HG03196 (cell line): ENCODE results near the gene CLIC3.

Source experiments
- ATAC-seq: cut with Tn5 transposase; IDR thresholded peaks from one replicate; pipeline ENCODE4 v1.9.1; 2021; ENCODE audit not compliant: unreplicated experiment

Gene CLIC3

DNA sequence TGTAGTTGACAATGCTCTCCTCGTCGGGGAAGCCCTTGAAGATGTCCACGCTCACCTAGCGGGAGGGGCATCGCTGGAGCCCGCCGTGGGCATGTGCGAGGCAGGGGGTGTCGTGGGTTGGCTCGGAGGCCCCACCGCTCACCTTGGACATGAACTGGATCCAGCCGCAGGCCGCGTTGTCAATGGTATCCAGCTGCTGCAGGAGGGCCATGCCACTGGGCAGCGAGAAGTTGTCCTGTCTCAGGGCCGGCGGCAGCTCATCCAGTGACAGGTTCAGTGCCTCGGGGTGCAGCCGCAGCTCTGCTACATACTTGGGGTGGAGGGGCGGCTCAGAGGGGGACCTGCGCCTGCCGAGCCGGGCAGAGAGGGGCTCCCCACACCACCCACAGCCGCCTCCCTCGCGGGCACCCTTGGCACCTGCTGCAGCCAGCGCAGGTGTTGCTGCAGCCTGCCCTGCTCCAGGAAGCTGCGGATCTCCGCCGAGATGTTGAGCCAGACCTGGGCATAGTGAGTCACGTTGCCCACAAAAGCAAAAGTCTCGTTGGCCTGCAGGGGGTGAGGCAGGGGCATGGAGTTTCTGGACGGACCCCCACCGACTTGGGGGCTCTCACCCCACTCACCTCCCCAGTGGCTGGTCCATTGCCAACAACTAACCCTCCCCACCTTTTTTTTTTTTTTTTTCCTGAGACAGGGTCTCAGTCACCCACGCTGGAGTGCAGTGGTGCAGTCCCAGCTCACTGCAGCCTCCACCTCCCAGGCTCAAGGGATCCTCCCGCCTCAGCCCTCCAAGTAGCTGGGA lies 22.6 kb upstream of the CLIC3 start:
- ATAC-seq: no peak

DNA sequence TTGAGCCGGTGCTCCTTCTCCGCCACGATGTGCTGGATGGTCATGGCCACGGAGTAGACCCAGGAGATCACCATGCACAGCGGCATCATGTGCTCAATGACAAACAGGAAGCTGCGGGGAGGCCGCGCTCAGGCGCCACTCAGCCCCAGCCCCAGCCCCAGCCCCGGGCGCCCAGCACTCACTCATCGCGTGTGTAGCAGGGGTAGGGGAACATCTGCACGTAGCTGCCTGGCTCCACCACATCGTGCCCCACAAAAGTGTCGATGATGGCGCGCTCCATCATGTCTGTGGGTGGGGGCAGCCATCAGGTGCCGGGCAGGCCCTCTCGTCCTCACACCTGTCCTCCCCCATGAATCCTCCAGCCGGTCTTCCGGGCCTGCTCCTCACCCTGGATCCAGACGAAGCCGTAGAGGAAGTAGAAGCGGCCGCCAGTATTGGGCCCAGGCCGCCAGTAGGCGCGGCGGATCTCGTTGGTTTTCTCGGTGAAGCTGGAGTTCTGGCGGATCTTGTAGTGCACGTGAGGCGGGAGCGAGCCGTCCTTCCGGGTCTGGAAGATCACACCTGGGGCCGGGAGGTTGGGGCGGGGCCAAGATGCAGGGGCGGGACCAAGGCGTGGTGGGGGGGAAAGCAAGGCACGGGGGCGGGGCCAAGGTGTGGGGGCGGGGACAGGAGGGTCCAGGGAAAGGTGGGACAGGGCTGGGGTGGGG lies 21.6 kb upstream of the CLIC3 start:
- no peak for ATAC-seq

DNA sequence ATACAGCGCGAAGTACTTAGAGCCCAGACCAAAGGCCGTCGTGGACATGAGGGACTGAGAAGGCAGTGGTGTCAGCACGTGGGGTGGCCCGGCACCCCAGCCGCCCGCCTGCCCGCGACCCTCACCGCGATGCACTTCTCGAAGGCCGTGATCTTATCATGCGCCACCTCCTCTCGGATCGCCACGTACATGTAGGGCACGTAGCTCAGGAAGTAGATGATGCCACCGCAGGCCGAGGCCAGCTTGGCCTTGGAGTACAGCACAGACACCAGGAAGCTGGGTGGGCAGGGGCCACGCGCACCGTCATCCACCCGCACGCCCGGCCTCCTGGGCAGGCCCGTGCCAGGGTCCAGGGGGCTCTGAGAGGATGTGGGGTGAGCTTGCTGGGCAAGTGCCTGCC lies 20.7 kb upstream of the CLIC3 start:
- no peak for ATAC-seq

DNA sequence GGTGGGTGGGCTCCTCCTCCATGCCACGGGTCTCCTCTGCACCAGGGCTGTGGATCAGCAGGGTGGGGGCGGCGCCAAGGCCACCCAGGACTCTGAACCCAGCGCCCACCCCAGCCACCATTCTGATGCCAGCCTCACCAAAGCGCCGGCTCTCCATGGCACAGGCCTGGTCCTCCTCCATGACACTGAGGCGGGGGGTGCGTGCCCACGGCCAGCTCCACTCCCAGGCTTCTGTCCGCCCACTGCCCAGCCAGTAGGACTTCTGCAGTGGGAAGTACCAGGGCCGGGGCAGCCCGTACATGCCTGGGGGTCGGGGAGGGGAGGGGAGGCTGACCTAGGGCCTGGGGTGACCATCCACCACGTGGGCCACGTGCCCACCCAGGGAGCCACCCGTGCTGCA lies 20.1 kb upstream of the CLIC3 start:
- no peak for ATAC-seq

DNA sequence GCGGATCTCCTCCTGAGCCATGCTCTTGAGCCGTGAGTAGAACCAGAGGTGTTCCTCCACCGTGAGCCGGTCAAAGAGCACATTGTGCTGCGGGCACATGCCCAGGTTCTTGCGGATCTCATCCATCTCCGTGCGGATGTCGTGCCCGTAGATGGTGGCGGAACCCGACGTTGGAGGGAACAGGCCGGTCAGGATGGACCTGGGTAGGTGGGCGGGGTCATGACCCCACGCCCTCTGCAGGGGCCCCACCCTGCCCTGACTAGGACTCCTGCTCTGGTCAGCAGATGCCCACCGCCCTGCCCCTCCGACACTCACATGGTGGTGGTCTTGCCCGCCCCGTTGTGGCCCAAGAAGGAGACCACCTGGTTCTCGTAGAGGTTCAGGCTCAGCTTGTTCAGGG lies 19.6 kb upstream of the CLIC3 start:
- ATAC-seq: no peak

DNA sequence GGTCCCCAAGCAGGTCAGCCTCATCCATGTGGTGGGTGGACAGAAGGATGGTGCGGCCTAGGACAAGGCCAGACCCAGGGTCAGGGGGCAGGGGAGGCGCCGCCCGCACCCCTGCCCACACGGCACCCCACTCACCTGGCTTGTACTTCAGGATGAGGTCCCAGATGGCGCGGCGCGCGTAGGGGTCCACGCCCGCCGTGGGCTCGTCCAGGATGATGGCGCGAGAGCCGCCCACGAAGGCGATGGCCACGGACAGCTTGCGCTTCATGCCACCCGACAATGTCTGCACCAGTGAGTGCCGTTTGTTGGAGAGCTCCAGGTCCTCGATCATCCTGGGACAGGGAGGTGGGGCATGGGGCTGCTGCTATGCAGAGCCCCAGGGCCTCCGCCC lies 19.2 kb upstream of the CLIC3 start:
- no peak for ATAC-seq

DNA sequence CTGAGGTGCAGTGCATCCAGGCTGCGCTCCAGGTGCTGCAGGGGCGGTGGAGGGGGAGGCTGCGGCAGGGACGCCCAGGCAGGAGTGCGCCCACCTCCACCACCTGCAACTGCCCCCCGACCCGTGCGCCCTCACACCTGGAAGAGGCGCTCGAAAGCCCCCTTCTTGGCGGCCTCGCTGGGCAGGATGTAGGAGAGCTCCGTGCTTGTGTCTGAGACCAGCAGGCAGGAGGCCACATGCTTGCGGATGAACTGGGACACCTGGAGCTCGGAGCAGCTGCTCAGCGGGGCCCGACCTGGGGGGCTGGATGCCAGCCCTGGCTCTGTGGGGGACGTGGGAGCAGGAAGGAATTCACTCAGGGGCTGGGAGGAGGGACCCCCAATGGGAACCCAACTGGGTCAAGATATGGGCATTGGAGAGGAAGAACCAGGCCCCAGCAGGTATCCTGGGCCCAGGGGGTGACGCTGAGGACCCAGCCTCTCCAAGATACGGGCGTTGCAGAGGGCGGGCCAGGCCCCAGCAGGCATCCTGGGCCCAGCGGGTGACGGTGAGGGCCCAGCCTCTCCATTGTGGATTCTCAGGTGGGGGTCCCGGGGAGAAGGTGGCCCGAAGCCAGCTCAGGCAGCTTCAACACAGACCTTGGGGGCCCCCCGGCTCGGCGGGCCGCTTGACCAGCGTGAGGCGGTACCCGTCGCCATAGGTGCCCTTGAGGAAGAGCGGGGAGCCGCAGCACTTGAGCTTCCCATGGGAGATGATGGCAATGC lies 18.6 kb upstream of the CLIC3 start:
- ATAC-seq: no peak

DNA sequence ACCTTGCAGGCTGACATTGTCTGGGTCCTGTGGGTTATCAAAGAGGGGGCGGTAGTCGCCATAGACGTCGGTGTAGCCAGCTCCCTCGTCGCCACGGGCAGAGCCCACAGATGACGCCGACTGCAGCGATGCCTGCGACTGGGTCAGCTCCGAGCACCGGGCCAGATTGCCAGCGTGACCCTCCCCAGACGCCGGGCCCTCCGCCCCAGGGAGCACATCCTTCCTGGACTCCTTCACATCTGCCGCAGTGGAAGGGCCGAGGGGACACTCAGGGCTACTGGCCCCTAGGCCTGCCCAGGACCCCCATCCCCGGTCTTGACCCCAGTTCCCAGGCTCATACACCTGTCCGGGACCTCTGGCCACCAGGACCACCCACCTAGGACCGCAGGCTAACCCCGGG lies 17.8 kb upstream of the CLIC3 start:
- no peak for ATAC-seq

DNA sequence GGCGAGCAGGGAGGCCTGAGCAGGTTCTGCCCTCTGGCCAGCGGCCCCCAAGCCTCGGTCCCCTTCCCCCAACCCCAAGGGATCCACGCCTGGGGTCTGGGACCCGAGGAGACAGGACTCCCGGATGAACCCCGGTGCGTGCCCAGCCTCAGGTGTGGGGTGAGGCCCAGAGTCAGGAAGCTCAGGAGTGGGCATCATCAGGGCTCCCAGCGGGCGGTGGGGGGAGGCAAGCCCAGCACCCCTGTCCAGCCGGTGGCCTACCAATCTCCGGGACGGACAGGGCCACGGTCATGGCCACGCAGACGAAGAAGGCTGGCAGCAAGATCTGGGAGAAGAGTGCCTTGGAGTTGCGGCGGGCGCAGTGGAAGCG lies 17.2 kb upstream of the CLIC3 start:
- ATAC-seq: no peak

DNA sequence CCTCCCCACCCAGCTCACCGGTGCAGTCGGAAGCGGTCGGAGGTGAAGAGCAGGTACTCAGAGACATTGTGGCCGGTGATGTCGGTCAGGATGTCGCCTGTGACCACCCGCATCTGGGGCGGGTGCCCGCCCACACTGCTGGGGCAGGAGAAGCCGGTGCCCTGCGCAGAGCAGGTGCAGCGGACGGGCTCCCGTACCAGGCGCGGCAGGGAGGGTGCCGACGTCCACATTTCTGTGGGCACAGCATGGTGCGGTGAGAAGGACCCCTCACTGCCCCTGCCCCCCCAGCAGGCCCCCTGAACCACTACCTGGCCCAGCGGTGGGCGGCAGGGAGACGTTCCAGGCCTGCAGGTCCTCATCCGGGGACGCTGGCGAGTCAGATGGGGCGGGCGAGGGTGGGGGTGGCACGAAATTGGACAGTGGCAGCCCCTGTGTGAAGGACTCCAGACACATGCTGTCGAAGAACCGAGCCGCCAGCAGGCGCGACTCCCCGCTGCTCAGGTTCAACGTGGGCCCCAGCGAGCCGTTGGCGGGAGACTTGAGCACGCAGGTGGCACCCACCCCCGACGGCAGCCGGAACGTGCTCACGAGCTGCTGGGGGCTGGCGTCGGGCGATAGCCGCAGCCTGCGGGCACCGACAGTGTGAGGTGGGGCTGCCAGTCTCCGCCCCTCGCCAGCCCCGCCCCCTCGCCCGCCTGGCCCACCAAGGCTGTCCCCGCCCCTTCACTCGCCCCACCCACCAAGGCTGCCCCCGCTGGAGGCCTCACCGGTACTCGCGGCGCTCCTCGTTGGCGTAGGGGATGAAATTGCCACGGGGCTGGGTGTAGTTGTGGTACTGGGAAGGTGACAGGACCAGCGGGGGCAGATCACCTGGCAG lies 16.6 kb upstream of the CLIC3 start:
- no peak for ATAC-seq

DNA sequence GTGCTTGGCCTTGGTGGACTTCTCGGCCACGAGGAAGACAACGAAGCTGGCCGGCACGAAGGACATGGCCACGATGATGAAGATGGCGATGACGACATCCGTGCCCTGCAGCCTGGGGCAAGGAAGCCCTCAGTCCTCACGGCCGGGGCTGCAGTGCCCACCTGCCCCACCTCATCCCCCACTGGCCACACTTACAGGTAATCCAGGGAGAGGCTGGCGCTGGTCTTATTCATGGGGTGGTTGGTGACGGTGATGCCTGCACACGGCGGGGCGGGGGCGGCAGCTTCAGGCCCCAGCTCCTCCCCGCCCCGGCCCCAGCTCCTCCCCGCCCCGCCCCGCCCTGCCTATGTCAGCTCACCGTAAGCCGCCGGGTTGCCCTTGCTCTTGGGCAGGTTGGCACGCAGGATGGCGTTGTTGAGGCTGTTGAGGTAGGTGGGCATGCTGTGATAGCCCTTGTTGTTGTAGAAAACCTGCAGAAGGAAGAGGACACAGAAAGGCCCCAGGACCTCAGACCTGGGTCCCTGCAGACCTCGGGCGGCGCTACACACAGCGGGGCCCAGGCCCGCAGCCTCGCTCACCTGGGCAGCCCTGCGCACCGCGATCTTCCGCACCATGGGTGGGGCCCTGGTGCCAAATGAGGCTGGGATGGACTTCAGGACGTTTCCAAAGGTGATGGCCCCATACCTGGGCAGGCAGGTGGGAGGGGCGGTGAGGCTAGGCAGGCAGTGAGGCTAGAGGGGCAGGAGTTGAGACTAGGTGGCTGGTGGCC lies 15.7 kb upstream of the CLIC3 start:
- no peak for ATAC-seq

DNA sequence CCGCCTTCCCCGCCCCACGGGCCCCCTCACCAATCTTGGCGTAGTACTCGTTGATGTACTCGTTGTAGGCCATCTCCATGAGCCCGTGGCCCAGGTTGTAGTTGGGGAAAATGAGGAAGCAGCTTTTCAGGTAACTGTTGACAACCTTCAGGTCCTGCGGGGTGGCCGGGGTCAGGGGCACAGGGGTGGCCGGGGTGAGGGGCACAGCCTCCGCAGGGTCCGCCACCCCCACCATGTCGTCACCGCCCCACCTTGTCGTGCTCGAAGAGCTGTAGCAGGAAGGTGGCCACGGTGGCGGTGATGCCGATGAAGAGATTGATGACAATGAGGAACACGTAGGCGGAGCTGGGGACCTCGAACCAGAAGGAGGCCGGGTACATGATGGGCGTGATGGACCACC lies 14.8 kb upstream of the CLIC3 start:
- no peak for ATAC-seq

DNA sequence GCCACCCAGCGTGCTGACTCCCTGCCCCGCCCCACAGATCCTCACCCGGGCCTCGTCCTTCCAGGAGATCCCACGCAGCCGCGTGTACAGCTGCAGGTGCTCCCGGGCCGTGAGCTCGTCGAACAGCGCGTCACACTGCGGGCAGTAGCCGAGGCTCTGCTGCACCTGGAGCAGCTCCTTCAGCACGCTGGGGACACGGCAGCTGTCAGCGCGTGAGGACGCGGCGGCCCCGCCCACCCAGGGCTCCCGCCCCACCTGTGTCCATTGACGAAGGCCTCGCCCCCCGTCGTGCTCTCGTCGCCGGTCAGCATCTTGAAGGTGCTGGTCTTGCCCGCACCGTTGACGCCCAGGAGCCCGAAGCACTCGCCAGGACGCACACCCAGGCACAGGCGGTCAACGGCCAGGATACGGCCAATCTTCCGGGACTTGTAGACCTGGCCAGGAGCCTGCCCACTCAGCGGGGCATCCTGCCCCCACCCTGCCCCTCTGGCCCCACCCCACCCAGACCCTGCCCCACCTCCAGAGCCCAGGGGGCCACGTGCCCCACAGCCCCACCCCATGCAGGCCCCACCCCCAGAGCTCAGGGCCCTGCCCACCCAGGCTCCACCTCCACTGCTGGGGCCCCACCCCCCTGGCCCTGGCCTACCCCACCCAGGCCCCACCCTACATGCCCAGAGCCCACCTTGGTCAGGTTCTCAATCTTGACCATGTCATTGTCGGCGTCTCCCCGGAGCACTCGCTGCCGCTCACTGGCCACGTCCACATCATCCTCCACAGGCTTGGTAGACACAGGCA lies 13.8 kb upstream of the CLIC3 start:
- ATAC-seq: no peak

DNA sequence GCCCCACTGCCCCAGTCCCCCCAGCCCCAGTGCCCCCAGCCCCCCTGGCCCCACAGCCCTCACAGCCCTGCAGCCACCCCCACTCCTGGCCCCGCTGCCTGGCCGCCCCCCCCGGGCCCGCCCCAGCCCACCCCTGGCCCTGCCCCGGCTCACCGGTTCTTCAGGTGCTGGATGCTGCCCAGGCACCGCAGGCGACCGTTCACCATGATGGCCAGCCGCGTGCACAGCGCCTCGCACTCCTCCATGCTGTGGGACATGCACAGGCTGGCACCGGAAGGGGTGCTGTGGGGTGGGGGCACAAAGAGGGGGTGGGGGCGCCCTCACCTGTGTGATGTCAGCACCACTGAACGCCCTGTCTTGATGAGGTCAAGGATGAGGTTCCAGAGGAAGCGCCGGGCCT lies 12.8 kb upstream of the CLIC3 start:
- no peak for ATAC-seq

DNA sequence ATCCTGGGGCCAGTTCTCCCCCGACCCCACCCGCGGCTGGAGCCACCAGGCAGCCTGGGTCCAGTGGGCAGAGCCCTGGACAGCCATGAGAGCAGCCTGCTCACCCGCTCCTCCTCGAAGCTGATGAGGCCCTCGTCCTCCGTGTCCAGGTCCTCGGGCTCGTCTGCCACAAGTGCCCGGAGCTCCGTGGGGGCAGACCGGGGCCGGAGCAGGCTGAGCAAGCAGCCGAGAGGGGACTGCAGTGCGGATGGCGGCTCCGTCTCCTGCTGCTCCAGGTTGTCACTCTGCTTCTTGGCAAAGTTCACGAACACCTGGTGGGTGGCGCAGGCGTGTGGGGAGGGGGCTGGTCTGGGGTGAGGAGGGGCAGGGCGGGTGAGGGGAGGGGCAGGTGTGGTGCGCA lies 11.9 kb upstream of the CLIC3 start:
- no peak for ATAC-seq

DNA sequence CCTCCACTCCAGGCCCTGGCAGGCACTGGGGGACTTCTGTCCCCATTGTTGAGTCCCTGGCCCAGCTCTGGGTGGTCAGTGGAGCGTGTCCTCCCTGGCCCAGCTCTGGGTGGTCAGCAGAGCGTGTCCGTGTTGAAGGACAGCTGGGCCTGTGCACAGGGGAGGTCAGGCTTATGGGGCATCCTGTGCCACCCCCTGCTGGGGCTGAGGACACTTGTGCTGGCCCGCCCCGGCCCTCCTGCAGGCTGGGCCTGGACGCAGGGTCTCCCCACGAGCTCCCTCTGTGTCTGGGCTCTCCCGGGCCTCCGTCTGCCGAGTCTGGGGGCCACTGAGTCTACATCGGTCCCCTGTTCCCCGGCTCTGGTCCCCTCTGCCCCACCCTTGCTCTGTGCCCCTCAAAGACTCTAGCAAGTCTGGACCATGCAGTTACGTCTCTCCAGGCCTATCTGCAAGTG lies 11.5 kb upstream of the CLIC3 start:
- ATAC-seq: no peak

DNA sequence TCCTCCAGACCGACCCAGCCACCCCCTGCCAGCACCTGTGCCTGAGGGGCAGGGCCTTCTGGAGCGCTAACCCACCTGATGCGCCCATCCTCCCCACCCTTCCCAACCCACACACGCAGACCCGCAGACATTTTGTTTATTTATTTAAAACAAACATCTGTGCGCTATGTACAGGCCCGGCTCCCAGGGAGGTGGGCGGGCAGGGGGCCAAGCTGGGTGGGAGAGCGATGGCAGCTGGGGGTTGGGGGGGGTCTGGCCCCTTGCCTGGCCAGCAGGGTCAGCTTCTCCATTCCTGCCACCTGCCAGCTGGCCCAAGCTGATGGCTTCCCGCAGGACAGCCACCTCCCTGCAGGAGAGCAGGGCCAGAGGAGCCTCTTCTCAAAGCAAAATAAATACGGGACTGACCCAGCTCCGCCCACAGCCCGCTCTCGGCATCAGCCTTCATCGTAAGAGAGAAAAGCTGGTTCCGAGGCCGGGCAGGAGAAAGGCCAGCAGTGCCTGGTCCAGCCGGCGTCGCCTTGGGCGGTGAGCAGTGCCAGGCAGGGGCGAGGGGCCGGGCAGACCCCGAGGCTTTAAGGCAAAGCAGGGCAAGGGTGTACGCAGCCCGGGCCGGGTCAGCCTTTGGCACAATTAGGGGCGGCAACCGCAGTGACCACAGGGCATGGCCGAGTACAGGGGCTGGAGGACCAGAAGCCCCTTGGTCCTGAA lies 10.9 kb upstream of the CLIC3 start:
- no peak for ATAC-seq

DNA sequence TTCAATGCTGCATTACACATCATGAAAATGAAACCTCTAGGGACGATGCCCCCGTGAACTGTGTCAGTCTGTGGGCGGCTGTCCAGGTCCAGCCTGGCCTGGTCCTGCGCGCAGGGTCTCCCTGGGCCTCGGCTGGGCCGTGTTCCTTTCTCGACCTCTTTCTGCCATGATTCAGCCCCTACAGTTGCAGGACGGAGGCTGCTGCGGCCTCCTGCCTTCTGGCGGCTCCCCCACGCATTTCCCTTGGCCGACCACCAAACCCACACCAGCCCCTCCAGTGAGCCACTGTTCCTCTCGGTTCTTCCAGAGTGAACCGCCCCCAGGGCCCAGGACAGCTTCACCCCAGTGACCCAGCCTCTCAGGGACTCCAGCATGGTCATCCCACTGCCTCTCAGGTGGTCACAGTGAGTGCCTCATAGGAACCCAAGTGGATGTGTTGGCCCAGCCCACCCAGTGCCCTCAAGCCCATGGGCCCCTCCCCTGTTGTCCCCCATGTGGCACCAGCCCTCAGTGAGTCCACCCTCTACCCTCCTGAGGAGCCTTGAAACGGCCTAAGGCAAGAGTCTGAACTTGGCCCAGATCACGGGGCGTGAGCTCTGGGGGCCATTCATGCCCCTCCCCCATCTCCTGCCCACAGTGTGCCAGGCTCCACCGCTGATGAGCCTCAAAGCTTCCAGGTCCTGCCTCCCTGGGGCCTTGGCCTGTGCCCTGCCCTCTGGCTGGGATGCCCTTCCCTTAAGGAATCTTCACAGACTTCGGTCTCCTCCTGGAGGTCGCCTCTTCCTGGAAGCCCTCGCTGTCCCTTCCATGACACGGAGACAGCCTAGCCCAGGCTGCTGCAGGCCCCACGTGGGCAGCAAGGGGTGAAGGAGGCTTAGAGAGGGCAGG lies 10.0 kb upstream of the CLIC3 start:
- ATAC-seq: no peak
